GM19023 (cell line): Measurements from ENCODE around the gene PRMT2.
"Not testable (repeated sequence)": the region's sequence is repeated elsewhere in the genome, so short reads cannot be mapped to it uniquely, and the experiment has no call there.

Experiments
- ATAC-seq: cut with Tn5 transposase; IDR thresholded peaks from one replicate; pipeline ENCODE4 v1.9.1; 2021; ENCODE audit warnings: mild to moderate bottlenecking, moderate library complexity; ENCODE audit not compliant: unreplicated experiment

Gene PRMT2

DNA sequence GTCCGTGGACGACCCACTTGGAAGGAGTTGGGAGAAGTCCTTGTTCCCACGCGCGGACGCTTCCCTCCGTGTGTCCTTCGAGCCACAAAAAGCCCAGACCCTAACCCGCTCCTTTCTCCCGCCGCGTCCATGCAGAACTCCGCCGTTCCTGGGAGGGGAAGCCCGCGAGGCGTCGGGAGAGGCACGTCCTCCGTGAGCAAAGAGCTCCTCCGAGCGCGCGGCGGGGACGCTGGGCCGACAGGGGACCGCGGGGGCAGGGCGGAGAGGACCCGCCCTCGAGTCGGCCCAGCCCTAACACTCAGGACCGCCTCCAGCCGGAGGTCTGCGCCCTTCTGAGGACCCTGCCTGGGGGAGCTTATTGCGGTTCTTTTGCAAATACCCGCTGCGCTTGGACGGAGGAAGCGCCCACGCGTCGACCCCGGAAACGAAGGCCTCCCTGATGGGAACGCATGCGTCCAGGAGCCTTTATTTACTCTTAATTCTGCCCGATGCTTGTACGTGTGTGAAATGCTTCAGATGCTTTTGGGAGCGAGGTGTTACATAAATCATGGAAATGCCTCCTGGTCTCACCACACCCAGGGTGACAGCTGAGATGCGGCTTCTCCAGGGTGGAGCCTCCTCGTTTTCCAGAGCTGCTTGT, 32.4 kb downstream of the PRMT2 start:
- ATAC-seq: no peak

DNA sequence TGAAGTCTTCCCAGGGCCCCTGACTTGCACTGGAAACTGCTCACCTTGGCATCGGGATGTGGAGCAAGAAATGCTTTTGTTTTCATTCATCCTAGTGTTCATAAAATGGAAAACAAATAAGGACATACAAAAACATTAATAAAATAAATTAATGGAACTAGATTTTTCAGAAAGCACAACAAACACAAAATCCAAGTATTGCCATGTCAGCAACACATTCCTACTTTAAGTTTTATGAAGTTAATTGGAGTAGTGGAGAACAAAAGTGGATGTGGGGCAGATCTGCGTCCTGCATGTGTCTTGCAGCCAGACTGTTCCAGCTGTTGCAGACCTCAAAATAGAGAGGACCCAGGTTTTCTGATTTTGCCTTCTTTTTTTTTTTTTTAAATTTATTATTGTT, 32.9 kb downstream of the PRMT2 start:
- ATAC-seq: no peak

DNA sequence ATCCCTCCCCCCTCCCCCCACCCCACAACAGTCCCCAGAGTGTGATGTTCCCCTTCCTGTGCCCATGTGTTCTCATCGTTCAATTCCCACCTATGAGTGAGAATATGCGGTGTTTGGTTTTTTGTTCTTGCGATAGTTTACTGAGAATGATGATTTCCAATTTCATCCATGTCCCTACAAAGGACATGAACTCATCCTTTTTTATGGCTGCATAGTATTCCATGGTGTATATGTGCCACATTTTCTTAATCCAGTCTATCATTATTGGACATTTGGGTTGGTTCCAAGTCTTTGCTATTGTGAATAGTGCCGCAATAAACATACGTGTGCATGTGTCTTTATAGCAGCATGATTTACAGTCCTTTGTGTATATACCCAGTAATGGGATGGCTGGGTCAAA, 33.4 kb downstream of the PRMT2 start:
- ATAC-seq: not testable (repeated sequence)

DNA sequence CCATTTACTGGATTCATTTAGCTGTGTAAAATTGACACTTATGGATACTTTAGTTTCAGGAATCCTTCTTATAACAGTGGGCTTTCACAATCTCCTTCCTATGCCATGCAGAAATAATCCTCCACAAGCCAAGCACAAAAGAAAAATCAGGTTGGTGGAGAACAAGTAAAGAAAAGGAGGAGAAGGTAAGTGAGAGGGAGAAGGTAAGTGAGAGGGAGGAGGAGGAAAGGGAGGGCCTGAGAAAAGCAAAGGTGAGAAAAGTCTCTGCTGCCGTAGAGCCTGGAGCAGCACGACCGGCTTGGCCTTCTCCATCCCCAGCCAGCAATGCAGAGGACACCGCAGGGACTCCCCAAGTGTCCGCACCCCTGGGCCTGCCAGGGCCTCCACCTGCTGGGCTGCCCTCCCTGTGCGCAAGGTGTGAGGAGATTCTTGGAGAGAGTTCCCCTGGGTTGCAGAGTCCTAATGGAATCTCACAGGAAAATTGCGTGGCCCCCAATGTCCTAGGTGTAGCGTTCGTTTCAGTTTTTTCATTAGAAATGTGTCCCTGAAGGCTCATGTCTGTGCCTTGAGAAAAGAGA, 39.0 kb downstream of the PRMT2 start:
- no peak for ATAC-seq

DNA sequence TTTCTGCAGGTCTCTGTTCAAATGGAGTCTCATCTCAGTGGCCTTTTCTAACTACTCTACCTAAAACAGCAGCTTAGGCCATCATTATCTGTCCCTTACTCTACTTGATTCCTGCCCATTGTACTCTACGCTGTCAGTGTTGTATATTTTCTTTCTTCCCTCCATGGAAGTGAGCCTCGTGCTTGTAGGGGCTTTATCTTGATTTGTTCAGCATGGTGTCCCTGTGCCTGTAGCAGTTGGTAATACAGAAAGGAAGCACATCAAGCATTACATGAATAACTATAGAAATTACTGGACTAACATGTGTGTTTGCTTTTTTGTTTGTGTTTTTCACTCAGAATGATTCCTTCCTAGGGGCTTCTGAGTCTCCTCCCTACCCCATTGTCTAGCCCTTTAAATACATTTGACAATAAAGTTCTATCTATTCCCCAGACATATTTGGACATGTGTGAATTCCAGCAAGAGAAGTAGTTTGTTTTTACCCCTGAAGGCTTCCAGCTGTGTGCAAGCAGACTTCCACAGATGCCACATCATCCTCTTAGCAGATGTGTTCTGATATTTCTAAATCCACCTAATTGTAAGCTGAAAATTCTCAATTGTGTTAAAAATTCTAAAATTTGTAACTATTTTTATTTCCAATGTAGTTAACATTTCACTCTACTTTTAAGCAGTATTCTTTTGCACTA, 40.3 kb downstream of the PRMT2 start:
- ATAC-seq: no peak

DNA sequence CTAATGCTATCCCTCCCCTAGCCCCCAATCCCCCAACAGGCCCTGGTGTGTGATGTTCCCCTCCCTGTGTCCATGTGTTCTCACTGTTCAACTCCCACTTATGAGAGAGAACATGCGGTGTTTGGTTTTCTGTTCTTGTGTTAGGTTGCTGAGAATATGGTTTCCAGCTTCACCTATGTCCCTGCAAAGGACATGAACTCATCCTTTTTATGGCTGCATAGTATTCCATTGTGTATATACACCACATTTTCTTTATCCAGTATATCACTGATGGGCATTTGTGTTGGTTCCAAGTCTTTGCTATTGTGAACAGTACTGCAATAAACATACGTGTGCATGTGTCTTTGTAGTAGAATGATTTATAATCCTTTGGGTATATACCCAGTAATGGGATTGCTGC, 41.1 kb downstream of the PRMT2 start:
- ATAC-seq: not testable (repeated sequence)

DNA sequence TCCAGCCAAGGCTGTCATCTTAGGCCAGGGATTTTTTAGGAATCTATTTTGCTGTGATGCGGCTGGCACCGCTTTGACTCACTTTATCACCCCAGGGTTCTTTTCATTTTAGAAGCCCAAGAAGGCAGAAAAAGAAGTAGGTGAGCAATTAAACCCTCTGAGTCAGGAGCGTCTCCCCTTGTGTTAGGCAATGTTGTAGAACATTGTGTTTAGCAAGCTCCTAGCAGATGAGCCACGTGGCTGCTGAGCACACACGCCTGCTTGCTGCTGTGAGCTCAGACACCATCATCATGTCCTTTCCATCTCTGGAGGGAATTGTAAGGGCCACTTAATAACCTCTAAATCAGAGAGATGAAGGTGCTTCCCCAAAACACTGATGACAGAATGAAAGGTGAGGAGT, 46.1 kb downstream of the PRMT2 start:
- not testable (repeated sequence) for ATAC-seq

DNA sequence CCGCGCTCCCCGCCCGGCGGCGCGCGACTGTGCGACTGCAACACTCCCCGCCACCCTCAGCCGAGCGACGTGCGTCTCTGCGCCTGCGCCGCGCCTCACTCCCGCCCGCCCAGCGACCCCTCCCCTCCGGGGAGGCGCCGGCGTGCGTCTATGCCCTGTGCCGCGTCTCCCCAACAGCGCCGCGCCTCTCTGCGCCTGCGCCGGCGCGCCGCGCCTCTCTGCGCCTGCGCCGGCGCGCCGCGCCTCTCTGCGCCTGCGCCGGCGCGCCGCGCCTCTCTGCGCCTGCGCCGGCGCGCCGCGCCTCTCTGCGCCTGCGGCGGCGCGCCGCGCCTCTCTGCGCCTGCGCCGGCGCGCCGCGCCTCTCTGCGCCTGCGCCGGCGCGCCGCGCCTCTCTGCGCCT, 63.2 kb downstream of the PRMT2 start:
- ATAC-seq: not testable (repeated sequence)

DNA sequence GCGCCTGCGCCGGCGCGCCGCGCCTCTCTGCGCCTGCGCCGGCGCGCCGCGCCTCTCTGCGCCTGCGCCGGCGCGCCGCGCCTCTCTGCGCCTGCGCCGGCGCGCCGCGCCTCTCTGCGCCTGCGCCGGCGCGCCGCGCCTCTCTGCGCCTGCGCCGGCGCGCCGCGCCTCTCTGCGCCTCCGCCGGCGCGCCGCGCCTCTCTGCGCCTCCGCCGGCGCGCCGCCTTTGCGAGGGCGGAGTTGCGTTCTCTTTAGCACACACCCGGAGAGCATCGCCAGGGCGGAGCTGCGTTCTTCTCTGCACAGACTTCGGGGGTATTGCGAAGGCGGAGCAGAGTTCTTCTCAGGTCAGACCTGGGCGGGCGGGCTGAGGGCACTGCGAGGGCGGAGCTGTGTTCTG, 63.6 kb downstream of the PRMT2 start:
- not testable (repeated sequence) for ATAC-seq
